ENCODE measurements around the gene ENOX1.

DNA sequence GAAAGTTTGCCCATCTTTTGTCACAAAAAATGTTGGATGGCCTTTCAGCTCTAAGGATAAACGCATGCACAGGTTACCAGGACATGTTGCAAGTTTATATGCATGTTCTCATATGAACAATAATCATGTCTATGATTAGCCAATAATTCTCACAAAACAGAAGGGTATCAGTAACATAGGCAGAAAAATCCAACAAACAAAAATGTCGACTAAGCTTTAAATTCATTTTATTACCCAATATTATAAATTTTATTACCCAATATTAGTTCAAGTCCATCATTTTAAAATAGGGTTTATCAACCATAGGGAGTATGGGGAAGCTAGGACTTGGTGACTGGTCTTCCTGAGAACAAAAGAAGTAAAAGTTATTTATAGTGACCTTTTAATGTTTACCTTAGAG lies 93.1 kb downstream of the ENOX1 start:
- TF ChIP-seq, protein P1, sequence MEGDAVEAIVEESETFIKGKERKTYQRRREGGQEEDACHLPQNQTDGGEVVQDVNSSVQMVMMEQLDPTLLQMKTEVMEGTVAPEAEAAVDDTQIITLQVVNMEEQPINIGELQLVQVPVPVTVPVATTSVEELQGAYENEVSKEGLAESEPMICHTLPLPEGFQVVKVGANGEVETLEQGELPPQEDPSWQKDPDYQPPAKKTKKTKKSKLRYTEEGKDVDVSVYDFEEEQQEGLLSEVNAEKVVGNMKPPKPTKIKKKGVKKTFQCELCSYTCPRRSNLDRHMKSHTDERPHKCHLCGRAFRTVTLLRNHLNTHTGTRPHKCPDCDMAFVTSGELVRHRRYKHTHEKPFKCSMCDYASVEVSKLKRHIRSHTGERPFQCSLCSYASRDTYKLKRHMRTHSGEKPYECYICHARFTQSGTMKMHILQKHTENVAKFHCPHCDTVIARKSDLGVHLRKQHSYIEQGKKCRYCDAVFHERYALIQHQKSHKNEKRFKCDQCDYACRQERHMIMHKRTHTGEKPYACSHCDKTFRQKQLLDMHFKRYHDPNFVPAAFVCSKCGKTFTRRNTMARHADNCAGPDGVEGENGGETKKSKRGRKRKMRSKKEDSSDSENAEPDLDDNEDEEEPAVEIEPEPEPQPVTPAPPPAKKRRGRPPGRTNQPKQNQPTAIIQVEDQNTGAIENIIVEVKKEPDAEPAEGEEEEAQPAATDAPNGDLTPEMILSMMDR (IDR thresholded peaks at IDR 0.05; ENCODE audit: borderline replicate concordance, extremely low read depth, low read length, poor library complexity, severe bottlenecking), result no peak
- TF ChIP-seq EZH2 (IDR thresholded peaks at IDR 0.05; ENCODE audit: borderline replicate concordance, low read depth, low read length, severe bottlenecking), result no peak
